HG03342 (cell line): ENCODE measurements around the gene GPRIN1.
"Not testable (repeated sequence)": the region's sequence is repeated elsewhere in the genome, so short reads cannot be mapped to it uniquely, and the experiment has no call there.

Source experiments
- ATAC-seq: cut with Tn5 transposase; IDR thresholded peaks from one replicate; pipeline ENCODE4 v1.9.1; 2021; ENCODE audit warnings: mild to moderate bottlenecking, moderate library complexity; ENCODE audit not compliant: unreplicated experiment

GPRIN1 gene

GRCh38 chr5:176599749-176600430 is 10.1 kb downstream of the GPRIN1 start:
- not testable (repeated sequence) for ATAC-seq

DNA sequence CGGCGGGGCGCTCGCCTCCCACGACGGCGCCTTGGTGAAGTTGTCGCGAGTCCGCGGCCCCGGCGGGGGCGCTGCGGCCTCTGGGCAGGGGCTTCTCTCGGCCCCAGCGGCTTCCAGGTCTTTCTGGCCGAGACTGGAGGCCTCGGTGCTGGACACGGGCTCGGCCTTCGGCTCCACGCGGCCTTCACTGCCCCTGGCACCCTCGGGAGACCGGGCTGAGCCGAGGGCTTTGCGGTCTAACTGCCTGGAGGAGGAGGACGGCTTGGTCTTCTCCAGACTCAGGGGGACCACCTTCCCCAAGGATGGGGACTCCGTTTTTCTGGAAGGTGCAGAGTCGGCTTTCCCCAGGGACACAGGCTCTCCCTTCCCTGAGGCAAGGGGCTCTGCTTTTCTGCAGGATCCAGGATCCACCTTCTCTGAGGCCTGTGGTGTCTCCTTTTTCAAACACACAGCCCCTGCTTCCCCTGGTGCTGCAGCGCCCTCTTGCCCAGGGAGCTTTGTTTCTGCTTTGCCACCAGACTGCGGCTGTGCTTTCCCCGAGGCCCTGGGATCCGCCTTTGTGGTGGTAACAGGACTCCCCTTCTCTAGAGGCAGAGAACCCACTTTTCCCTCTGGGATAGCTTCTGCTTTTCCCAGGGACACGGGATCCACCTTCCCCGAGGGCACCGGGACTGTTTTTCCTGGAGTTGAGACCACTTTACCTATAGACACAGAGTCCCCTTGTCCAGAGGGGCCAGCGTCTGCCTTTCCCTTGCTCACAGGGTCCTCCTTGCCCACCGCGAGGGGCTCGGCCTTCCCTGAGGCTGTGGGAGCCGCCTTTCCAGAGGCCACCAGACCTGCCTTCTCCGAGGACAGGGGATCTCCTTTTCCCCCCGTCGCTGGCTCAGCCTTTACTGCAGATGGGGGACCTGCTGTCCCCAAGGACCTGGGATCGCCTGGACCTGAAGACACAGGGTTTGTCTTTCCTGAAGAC is 12.3 kb downstream of the GPRIN1 start:
- no peak for ATAC-seq

- ATAC-seq = peak; percentile 64
Observed at GRCh38 chr5:176596689-176597416, 13.1 kb downstream of the GPRIN1 start.

- no peak for ATAC-seq
Observed at GRCh38 chr5:176596069-176596644, 13.8 kb downstream of the GPRIN1 start.

- no peak for ATAC-seq
Observed at GRCh38 chr5:176595386-176595943, 14.5 kb downstream of the GPRIN1 start.

GRCh38 chr5:176594554-176594953 is 15.4 kb downstream of the GPRIN1 start:
- ATAC-seq = no peak

DNA sequence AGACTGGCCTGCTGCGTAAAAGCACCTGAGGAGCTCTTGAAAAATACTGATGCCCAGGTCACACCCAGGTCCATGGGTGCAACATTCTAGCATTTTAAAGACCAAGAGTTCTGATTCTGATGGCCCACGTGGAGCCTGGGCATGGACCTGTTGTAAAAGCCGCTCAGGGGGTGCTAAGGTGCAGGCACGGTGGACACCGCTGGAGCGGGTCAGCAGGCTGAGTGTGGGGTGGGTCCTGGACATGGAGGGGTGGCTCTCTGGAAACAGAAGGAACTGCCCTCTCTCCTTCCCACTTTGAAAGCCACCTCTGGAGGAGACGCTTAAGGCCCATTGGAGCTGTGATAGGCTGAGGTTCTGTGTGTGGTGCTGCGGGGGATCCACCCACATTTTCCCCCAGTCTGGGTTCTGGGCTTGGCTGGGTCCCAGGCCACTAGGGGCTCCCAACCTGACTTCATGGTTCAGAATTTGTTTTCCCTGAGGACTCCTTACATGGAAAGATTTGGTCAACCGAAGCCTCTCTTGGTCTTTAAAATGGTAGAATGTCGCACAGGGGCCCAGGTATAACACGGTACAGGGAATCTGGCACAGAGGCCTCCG is 16.6 kb downstream of the GPRIN1 start:
- ATAC-seq = no peak

GRCh38 chr5:176592573-176592972 is 17.4 kb downstream of the GPRIN1 start:
- ATAC-seq = no peak

DNA sequence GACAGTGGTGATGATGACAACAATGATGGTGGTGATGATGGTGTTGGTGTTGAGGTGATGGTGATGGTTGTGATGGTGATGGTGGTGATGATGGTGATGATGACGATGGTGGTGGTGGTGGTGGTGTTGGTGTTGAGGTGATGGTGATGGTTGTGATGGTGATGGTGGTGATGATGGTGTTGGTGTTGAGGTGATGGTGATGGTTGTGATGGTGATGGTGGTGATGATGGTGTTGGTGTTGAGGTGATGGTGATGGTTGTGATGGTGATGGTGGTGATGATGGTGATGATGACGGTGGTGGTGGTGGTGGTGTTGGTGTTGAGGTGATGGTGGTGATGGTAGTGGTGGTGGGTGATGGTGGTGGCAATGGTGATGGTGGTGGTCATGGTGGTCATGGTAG is 18.3 kb downstream of the GPRIN1 start:
- not testable (repeated sequence) for ATAC-seq

GRCh38 chr5:176590035-176590717 is 19.8 kb downstream of the GPRIN1 start:
- no peak for ATAC-seq

GRCh38 chr5:176589039-176589769 is 20.8 kb downstream of the GPRIN1 start:
- ATAC-seq = no peak

DNA sequence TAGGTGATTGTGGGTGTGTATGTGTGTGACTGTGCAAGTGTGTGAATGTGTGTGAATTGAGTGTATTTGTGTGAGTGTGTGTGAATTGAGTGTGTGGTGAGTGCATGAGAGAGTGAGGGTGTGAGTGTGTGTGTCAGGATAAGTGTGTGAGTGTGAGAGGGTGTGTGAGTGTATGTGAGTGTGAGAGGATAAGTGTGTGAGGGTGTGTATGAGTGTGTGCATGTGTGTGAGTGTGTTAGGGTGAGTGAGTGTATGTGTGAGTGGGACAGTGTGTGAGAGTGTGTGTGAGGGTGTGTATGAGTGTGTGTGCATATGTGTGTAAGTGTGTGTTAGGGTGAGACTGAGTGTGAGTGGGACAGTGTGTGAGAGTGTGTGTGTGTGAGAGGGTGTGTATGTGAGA is 21.7 kb downstream of the GPRIN1 start:
- ATAC-seq = no peak

DNA sequence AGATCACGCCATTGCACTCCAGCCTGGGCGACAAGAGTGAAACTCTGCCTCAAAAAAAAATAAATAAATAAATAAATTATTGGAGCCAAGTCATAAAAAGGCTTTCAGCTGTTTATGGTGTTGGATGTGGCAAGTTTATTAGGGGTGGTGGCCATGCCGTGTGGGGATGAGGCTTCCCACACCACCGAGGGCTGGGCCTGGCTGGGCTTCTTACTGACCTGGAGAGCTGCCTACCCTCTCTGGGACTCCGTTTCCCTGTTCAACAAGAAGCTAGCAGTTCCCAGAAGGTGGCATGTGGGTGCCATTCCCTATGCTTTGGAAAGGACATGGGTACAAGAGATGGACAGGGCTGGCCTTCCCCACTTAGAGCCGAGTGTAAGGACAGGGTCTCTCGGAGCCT is 22.6 kb downstream of the GPRIN1 start:
- no peak for ATAC-seq

- ATAC-seq = no peak
Observed at GRCh38 chr5:176583076-176583475, 26.9 kb downstream of the GPRIN1 start.

GRCh38 chr5:176581361-176581760 is 28.6 kb downstream of the GPRIN1 start:
- ATAC-seq = no peak

- no peak for ATAC-seq
Observed at GRCh38 chr5:176579323-176579722, 30.6 kb downstream of the GPRIN1 start.

GRCh38 chr5:176578391-176578808 is 31.6 kb downstream of the GPRIN1 start:
- no peak for ATAC-seq

DNA sequence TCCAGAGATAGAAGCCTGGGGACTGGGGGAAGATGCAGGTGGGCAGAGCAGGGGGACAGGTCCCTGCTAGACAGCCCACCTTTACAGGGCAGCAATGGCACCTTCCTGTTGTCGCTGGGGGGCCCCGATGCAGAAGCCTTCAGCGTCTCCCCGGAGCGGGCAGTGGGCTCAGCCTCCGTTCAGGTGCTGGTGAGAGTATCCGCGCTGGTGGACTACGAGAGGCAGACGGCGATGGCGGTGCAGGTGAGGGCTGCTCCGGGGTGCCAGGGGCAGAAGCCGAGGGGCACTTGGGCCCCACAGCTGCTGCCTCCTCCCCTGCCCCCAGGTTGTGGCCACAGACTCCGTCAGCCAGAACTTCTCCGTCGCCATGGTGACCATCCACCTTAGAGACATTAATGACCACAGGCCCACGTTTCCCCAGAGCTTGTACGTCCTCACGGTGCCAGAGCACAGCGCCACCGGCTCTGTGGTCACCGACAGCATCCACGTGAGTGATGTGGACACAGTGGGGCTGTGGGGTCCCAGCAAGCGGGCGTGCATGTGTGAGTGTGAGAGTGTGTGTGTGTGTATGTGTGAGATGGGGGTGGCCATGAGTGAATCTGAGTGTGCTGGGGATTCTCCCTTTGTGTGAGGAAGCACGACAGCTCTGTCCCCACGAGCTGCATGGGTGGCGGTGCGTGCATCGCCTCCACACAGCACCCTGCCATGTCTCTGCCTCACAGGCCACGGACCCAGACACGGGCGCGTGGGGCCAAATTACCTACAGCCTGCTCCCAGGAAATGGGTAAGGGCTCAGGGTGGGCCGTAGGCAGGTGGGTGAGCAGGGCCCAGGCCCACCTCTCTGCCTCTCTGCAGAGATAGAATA is 32.4 kb downstream of the GPRIN1 start:
- no peak for ATAC-seq
